ENCODE results near the gene RPF1. TPM values are rescaled to one million over a fixed set of nuclear protein-coding genes. Genes with fewer than 3 reads are reported as not detected.

The RPF1 gene
- total and polyA plus RNA-seq, 2 of the 4 experiments (the other 2 are of a cell fraction): 28.4 to 30.3 TPM

- Histone ChIP-seq H3K14ac (replicated peaks; ENCODE audit: low read depth, low read length) (no peak overlapping the region), H2BK5ac (ENCODE audit: low read depth, low read length, poor library complexity, severe bottlenecking) (no peak overlapping the region), H4K20me1 (ENCODE audit: insufficient read depth, low read length) (no peaks in the 10 kb centered on the region), H3K18ac (ENCODE audit: low read depth, low read length) (no peak overlapping the region), H2AK9ac (replicated peaks; ENCODE audit: low read depth, low read length, poor library complexity) (no peak overlapping the region), H4K91ac (ENCODE audit: insufficient read depth, low read depth, low read length) (no peak overlapping the region), H2AK5ac (ENCODE audit: low read depth, low read length) (no peak overlapping the region), H3K36me3 (ENCODE audit: control insufficient read depth, insufficient read depth, low read length) (no peaks in the 10 kb centered on the region), H2AFZ (replicated peaks; ENCODE audit: low read length, poor library complexity) (no peak overlapping the region), H2BK20ac (ENCODE audit: low read depth, low read length) (no peak overlapping the region), H2BK15ac (ENCODE audit: low read depth, low read length) (no peak overlapping the region), H3K9ac (ENCODE audit: low read depth, low read length) (no peak overlapping the region), H3K4me2 (ENCODE audit: low read depth, low read length) (no peak overlapping the region), H4K8ac (ENCODE audit: low read depth in 2 of 2, low read length in 2 of 2) (no peak overlapping the region), H3K79me1 (ENCODE audit: low read depth in 1 of 2, low read length in 2 of 2) (no peaks in the 10 kb centered on the region), H2BK120ac (ENCODE audit: low read depth, low read length) (no peak overlapping the region), H3K9me1 (ENCODE audit: insufficient read depth, low read length) (no peaks in the 10 kb centered on the region), H3K4me1 (ENCODE audit: control insufficient read depth, insufficient read depth, low read length) (no peaks in the 10 kb centered on the region), H4K5ac (ENCODE audit: low read depth, low read length) (no peak overlapping the region), H3K4ac (ENCODE audit: low read depth, low read length) (no peak overlapping the region), H3K9me3 (ENCODE audit: control insufficient read depth, insufficient read depth, low read length) (no peaks in the 10 kb centered on the region), H3K23ac (ENCODE audit: low read depth, low read length) (no peak overlapping the region), H3K27ac (ENCODE audit: insufficient read depth, low read length) (no peak overlapping the region), H3K27me3 (ENCODE audit: control insufficient read depth, insufficient read depth, low read length) (peaks cover 27% of the 10 kb centered on the region), H3K4me3 (ENCODE audit: insufficient read depth, low read depth, low read length) (no peak overlapping the region), H3K56ac (ENCODE audit: extremely low read depth, insufficient read depth, low read length) (no peak overlapping the region)
- ATAC-seq (ENCODE audit: low read depth): no peak
- TF ChIP-seq CEBPB (IDR thresholded peaks at IDR 0.05; ENCODE audit: low read depth, low read length) (no peak), RFX5 (IDR thresholded peaks at IDR 0.05; ENCODE audit: low read depth, low read length) (no peak), RAD21 (IDR thresholded peaks at IDR 0.05; ENCODE audit: low read length) (no peak), MAZ (IDR thresholded peaks at IDR 0.05; ENCODE audit: borderline replicate concordance, low read depth, low read length) (no peak), RCOR1 (IDR thresholded peaks at IDR 0.05; ENCODE audit: insufficient replicate concordance, low read length) (no peak), USF2 (IDR thresholded peaks at IDR 0.05; ENCODE audit: low read depth, low read length) (no peak), SMC3 (IDR thresholded peaks at IDR 0.05; ENCODE audit: low read depth, low read length) (no peak), BHLHE40 (IDR thresholded peaks at IDR 0.05; ENCODE audit: low read depth, low read length) (no peak), ELK1 (IDR thresholded peaks at IDR 0.05; ENCODE audit: borderline replicate concordance, low read depth, low read length) (no peak), POLR2A (IDR thresholded peaks at IDR 0.05; ENCODE audit: low read depth, low read length) (no peak), NFE2L2 (IDR thresholded peaks at IDR 0.05; ENCODE audit: low read depth, low read length) (no peak), CHD1 (IDR thresholded peaks at IDR 0.05; ENCODE audit: low read depth, low read length) (no peak), MXI1 (IDR thresholded peaks at IDR 0.05; ENCODE audit: borderline replicate concordance, low read depth, low read length) (no peak), MAFK (IDR thresholded peaks at IDR 0.05; ENCODE audit: low read depth, low read length) (no peak)
- TF ChIP-seq, protein P1, sequence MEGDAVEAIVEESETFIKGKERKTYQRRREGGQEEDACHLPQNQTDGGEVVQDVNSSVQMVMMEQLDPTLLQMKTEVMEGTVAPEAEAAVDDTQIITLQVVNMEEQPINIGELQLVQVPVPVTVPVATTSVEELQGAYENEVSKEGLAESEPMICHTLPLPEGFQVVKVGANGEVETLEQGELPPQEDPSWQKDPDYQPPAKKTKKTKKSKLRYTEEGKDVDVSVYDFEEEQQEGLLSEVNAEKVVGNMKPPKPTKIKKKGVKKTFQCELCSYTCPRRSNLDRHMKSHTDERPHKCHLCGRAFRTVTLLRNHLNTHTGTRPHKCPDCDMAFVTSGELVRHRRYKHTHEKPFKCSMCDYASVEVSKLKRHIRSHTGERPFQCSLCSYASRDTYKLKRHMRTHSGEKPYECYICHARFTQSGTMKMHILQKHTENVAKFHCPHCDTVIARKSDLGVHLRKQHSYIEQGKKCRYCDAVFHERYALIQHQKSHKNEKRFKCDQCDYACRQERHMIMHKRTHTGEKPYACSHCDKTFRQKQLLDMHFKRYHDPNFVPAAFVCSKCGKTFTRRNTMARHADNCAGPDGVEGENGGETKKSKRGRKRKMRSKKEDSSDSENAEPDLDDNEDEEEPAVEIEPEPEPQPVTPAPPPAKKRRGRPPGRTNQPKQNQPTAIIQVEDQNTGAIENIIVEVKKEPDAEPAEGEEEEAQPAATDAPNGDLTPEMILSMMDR (conservative IDR thresholded peaks at IDR 0.05; ENCODE audit: low read depth, low read length): no peak
- in situ Hi-C loops (cut with MboI; ENCODE audit: low sequenced_read_pairs): loop anchor here (10.0 kb wide), 1 partner anchor 473 kb away; no protein-coding TSS in a partner anchor
- dilution Hi-C loops (cut with HindIII; ENCODE audit: low sequenced_read_pairs, unreplicated experiment): no loop called here
- intact Hi-C loops (cut with micrococcal nuclease): no loop called here
- ChIA-PET CTCF (no interaction called here), POLR2A (ENCODE audit: unreplicated experiment) (no interaction called here)
- DNase-seq: no peak
- no TSS peak for BruUV-seq (replicated peaks)
- WGBS, 2 experiments (ENCODE audit: extremely low coverage in 2 of 2, insufficient read length in 1 of 2): 40% methylated on average over 1 of the region's 1 CpG; no CpG with 5 or more reads in 1 of the 2 experiments
Observed at GRCh38 chr1:84462118-84462517, 16.9 kb upstream of the RPF1 start.

Measured in IMR-90 (cell line).